ENCODE measurements around the gene MAG.
A peak's percentile ranks its signal among the peaks of the same experiment; 100 is the strongest.
"Not testable (repeated sequence)": the region's sequence is repeated elsewhere in the genome, so short reads cannot be mapped to it uniquely, and the experiment has no call there.

MAG gene

DNA sequence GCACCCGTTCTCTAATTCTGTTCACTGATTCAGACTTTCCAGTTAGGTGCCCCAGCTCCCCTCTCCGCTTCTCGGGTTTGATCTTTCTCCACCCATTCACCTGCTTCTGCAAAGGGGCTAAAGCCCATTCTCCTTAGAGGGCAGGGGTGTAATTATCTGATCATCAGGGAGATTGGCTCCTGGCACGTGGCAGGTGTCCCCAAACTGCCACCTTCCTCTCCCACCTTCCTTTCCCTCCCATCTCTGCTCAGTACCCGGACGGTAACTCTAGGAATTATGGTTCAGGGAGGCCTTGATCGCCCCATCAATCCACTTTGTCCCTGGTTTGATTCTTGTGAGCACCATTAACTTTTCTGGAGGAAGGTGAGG lies 56.0 kb downstream of the MAG start:
- no peak for DNase-seq

DNA sequence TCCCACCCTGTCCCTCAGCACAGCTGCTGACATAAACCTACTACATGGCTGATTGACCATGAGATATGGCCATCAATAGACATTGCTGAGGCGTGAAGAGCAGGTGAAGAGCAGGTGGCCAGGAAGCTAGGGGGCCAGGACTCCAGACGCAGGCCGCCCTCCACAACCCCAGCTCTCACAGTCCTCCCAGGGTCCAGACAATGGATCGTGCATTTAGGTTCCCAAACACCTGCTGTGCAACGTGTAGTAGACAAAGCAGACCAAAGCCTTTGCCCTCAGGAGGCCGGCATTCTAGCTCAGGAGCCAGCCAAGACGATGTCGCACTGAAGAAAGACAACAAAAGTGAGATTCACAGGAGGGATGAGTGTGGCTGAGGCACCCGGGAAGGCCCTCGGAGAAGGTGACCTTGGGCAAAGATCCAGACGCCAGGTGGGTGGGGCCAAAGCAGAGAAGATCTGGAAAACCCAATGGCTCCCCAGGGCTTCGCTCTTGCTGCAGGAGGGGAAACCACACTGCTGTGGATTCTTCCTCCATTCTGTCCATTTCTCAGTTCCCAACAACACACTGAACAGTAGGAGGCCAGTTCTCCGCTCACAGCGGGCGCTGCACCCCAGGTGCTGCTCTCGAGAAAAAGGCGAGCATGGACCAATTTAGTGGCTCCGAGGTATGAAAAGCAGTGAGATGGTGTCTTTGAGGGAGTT lies 57.1 kb downstream of the MAG start:
- peak; percentile 88 for DNase-seq

DNA sequence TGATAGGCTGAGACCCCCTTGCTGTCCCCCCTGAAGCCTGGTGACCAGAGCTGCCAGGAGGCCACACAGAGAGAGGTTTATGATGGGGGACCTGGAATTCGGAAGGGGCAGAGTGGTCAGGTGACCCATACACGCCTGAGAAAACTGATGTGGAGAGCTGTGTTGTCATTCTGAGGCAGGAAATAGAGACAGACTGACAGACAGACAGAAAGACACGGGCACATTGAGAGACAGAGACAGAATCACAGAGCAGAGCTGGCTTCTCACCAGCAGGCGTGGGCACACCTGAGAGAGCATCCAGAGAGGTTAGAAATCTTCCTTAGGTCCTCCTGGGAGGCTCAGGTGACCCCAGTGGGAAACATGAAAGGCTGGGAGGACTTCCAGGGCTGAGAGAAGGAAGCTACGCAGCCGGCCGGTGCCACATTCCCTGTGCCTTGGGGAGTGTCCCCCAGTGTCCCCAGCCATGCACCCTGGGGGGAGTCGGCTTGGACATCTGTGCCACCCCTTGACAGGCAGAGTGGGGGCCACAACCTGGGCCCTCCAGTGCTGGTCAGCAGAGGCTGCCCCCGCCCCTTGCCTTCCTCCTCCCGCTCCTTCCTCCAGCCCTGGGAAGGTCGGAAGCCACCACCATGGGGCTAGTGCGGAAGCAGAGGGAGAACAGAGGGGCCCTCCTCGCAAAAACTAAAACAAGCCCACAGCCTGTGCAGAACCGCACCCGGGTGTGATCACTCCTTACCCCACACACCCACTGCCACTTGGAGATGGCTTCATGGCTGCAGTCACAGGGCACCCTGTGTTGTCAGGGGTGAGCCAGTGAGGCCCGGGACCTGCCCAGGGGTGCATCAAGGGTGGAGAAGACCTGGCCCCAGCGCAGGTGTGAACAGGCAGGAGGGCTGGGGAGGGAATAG lies 57.9 kb downstream of the MAG start:
- DNase-seq: no peak

DNA sequence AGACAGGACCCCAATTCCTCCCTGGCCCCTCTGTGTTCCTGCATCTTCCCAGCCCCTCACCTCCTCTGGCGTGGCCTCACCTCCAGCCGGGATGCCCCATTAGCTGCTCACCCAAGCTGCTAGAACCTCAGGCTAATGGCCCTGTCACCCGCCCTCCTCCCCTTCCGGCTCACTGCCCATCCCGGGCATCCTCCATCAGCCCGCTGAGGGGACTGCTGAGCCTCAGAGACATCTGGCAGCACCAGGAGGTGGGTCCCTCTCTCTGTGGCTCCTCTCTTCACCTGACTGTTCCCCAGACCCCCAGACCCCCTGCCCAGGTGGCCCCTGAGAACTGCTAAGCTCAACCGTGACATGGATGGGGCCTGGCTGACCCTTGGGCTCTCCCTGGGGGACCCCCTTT lies 58.6 kb downstream of the MAG start:
- DNase-seq: no peak

DNA sequence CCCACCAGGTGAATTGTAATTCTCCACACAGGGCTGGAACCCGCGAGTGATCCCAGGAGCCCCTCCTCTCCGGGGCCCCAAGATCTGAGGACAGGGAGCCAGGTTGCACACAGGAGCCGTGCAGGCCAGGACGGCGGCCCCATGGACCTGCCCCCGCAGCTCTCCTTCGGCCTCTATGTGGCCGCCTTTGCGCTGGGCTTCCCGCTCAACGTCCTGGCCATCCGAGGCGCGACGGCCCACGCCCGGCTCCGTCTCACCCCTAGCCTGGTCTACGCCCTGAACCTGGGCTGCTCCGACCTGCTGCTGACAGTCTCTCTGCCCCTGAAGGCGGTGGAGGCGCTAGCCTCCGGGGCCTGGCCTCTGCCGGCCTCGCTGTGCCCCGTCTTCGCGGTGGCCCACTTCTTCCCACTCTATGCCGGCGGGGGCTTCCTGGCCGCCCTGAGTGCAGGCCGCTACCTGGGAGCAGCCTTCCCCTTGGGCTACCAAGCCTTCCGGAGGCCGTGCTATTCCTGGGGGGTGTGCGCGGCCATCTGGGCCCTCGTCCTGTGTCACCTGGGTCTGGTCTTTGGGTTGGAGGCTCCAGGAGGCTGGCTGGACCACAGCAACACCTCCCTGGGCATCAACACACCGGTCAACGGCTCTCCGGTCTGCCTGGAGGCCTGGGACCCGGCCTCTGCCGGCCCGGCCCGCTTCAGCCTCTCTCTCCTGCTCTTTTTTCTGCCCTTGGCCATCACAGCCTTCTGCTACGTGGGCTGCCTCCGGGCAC lies 59.6 kb downstream of the MAG start:
- no peak for DNase-seq

DNA sequence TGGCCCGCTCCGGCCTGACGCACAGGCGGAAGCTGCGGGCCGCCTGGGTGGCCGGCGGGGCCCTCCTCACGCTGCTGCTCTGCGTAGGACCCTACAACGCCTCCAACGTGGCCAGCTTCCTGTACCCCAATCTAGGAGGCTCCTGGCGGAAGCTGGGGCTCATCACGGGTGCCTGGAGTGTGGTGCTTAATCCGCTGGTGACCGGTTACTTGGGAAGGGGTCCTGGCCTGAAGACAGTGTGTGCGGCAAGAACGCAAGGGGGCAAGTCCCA lies 60.2 kb downstream of the MAG start:
- DNase-seq: no peak

DNA sequence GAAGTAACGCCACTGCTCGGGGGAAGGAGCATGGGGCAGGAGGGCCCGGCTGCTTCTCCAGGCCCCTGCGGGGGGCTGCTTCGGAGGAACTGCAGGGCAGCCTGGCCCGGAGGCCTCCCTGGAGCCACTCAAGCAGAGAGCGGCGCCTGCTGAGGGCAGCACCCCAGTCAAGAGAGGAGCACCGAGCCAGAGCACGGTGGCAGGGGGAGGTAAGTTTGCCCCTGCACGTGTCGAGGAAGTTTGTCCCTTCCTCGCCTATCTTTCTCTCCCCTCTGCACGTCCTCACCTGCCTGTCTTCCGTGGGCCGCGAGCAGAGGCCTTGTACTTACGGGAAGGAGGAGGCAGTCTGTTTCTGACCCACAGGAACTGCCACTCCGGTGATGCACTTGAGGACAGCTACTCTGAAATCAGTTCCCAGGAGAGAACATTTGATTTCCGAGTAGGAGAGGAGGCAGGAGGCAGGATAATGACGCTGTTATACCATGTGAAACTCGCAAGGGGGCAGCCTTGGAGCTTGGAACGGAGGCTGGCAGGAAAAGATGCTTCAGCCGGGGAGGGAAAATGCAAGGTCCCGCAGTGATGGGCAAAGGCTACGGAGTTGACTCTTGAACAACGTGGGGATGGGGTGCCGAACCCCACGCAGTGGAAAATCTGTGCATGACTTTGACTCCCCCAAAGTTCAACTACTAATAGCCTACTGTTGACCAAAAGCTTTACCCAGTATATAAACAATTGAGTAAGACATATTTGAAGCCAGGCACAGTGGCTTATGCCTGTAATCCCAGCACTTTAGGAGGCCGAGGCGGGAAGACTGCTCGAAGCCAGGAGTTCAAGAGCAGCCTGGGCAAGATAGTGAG lies 60.7 kb downstream of the MAG start:
- DNase-seq: peak; percentile 93

DNA sequence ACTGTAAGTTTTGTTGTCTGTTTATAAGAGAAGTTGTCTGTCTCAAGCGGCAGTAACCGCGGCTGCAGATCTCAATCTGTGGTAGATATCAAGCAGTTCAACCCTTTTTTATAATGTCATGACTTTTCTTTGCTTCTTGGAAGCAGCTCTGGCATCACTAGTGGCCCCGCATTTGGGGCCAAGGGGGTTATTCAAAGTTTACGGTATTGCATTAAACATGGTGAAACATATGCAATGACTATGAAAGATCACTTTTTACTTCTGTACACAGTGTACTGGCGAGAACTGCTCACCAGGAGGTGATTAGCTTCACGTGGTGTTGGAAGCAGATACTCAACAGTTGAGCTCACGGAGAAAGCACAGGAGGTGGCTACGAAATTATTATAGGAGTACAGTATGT lies 61.7 kb downstream of the MAG start:
- no peak for DNase-seq

DNA sequence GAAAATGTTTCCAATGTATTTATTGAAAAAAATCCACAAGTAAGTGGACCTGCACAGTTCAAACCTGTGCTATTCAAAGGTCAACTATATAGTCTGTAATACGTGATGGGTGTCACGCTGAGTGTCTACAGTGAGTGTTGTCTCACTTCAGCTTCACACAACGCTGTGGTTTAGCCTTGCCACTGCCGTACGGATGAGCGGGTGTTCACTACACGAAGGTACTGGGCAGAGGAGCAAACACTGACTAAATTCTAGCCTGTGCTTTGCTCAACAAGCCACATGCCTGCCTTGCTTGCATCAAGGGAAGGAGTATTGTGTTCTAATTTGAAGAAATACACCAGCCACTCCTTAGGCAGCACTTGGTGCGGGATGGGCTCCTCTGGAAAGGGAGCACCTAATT lies 62.9 kb downstream of the MAG start:
- no peak for DNase-seq

DNA sequence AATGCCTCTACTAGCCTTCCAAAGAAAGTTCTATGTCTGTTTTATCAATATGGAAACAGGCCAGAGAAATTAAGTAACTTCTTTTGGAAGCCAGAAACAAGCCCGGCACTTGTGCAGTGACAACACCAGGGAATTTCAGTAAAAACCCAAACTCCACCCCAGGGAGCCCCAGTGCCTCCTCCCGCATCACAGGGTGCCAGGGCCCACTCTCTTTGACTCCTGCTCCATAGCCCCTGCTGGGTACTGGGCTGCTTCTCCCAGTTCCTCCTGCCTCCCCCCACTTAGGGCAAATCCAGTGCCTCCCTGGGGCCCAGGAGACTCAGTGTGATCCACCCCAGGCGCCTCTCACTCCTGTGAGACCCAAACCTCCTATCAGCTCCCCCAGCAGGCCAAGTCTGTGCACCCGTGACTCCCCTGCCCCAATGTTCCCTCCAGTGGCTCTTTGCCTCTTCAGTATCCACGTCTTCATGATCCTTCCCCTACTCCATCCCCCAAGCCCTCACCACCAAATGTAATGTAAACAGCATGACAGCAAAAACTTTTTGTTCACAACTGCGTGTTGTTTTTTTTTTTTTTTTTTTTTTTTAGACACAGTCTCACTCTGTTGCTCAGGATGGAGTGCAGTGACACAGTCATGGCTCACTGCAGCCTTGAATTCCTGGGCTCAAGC lies 64.0 kb downstream of the MAG start:
- no peak for DNase-seq

DNA sequence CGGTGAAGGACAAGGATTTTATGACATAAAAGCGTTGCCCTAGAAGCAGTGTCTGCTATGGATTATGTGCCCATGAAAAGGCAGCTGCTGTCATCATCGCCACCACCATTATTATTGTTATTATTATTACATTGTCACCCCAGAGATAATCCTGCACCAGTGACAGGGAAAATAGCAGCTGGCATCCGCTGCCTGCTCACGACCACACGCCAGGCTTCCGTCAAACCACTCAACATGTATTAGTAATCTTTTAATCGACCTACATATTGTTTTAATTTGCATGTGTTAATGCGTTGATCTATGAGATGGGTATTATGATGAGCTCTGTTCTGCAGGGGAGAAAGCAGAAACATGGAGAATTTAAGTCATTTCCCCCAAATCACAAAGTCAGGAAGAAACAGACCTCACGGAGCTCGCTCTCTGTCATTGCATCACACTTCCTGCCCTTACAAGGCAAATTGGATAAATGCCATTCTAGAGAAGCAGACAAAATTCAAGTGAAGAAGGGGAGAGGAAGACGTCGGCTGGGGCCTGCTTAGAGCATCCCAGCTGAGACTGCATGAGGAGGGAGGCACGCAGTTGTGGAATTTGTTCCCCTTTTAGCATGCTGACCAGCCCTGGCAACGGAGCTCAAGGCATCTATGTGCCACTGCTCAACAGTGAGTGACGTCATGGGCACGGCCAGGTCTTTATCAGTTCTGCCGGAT lies 66.1 kb downstream of the MAG start, which contains the start of gene FFAR3:
Gene FFAR3 (plus strand): TSS at position 594 of the 707 bp plus-strand sequence. CDS start 431 bp downstream, outside the sequence.
- no peak for DNase-seq

DNA sequence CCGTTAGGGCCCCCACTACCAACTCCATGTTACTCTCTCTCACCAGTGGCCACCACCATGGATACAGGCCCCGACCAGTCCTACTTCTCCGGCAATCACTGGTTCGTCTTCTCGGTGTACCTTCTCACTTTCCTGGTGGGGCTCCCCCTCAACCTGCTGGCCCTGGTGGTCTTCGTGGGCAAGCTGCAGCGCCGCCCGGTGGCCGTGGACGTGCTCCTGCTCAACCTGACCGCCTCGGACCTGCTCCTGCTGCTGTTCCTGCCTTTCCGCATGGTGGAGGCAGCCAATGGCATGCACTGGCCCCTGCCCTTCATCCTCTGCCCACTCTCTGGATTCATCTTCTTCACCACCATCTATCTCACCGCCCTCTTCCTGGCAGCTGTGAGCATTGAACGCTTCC lies 66.9 kb downstream of the MAG start:
- DNase-seq: not testable (repeated sequence)

DNA sequence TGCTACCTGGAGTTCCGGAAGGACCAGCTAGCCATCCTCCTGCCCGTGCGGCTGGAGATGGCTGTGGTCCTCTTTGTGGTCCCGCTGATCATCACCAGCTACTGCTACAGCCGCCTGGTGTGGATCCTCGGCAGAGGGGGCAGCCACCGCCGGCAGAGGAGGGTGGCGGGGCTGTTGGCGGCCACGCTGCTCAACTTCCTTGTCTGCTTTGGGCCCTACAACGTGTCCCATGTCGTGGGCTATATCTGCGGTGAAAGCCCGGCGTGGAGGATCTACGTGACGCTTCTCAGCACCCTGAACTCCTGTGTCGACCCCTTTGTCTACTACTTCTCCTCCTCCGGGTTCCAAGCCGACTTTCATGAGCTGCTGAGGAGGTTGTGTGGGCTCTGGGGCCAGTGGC lies 67.4 kb downstream of the MAG start:
- not testable (repeated sequence) for DNase-seq

DNA sequence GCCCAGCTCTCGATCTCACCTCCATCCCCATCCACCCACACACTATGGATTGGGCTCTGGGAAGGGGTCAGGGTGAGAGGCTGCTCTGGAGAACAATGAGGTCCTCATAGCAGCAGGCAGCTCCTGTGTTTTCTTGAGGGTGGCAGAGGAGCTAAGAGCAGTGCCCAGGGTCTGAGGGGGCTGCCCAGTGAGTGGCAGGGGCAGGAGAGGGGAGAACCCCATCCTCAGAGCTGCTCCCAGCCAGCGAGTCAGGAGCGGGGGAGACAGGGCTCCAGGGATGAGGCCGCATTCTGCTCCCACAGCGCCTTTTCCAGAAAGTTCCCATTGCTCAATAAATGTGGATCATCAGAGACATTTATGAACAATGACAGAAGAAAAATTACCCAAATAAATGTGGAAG lies 68.1 kb downstream of the MAG start:
- DNase-seq: not testable (repeated sequence)

DNA sequence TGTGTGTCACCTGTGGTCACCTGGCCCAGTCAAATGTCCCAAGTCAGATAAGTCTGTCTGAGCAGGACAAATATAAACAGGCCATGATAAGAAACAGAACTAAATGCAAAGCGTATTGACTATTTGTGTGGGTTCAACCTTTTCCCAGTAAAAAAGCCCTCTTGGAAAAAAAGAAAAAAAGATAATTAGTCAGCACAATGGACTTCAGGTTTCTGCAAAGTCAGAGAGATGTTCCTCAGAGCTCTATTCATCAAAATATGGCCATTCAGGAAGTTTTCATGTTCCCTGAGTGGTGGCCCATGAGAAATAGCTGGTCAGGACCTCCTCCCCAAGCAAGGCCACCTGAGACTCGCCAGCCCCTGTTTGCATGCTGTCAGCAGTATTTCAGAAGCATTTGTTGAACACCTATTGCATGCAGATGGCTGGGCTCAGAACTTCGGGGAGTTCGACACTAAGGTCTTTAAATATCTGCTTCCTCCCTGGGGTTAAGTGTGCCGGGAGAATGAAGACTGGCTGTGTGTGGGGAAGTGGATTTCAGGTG lies 69.0 kb downstream of the MAG start:
- no peak for DNase-seq

DNA sequence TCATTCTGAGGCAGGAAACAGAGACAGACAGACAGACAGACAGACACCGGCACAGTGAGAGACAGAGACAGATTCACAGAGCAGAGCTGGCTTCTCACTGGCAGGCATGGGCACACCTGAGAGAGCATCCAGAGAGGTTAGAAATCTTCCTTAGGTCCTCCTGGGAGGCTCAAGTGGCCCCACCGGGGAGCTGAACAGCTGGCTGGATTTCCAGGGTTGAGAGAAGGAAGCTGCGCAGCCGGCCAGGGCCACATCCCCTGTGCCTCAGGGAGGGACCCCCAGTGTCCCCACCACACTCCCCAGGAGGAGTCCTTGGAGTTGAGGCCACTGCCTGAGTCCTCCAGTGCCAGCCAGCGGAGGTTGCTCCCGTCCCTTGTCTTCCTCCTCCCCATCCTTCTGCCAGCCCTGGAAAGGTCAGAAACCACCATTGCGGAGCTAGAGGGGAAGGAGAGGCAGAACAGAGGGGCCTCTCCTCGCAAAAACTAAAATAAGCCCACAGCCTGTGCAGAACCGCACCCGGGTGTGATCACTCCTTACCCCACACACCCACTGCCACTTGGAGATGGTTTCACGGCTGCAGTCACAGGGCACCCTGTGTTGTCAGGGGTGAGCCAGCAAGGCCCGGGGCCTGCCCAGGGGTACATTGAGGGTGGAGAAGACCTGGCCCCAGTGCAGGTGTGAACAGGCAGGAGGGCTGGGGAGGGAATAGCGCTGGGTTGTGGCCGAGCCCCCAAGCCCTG lies 70.5 kb downstream of the MAG start:
- no peak for DNase-seq

DNA sequence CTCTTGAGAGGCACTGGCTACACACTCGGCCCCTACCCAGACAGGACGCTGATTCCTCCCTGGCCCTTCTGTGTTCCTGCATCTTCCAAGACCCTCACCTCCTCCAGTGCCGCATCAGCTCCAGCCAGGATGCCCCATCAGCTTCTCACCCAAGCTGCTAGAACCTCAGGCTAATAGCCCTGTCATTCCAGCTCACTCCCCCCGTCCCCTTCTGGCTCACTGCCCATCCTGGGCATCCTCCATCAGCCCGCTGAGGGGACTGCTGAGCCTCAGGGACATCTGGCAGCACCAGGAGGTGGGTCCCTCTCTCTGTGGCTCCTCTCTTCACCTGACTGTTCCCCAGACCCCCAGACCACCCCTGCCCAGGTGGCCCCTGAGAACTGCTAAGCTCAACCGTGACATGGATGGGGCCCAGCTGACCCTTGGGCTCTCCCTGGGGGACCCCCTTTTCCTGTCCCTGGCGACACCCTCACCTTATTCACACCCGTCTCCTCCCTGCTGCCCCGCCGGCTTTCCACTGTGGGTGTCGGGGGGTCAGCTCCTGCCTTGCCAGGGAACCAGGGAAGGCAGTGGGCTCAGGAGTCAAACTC lies 71.1 kb downstream of the MAG start:
- no peak for DNase-seq
